MM.1S (cell line): ENCODE measurements around the gene CD58.

ENCODE experiments used
- DNase-seq: peaks from one replicate; pipeline ENCODE4 v3.0.0-alpha.2; 2015
- H2AFZ ChIP-seq: fragments of 300-600 bp; sonication (generic); 2 replicates; pipeline ENCODE4 v1.6.0; 2016; ENCODE audit warnings: antibody characterized with exemption, low read length
- H3F3A ChIP-seq: fragments of 300-600 bp; sonication (generic); 2 replicates; pipeline ENCODE4 v1.6.1; 2016; ENCODE audit warnings: mild to moderate bottlenecking, antibody characterized with exemption, low read length, moderate library complexity, mixed read lengths; ENCODE audit not compliant: insufficient read depth
- H3K27ac ChIP-seq: fragments of 300-600 bp; sonication (generic); 2 replicates; pipeline ENCODE4 v1.5.1; 2016; ENCODE audit warnings: mild to moderate bottlenecking, low read length
- H3K27me3 ChIP-seq: fragments of 300-600 bp; sonication (generic); replicated peaks from 2 replicates; pipeline ENCODE4 v1.6.0; 2016; ENCODE audit warnings: low read length; ENCODE audit not compliant: insufficient read depth
- H3K36me3 ChIP-seq: fragments of 300-600 bp; sonication (generic); replicated peaks from 2 replicates; pipeline ENCODE4 v1.6.1; 2016; ENCODE audit warnings: mild to moderate bottlenecking, low read length, mixed read lengths; ENCODE audit not compliant: insufficient read depth
- H3K4me1 ChIP-seq: fragments of 300-600 bp; sonication (generic); 2 replicates; pipeline ENCODE4 v1.6.1; 2016; ENCODE audit warnings: low read length, mixed read lengths
- H3K4me2 ChIP-seq: fragments of 300-600 bp; sonication (generic); 2 replicates; pipeline ENCODE4 v1.6.0; 2016; ENCODE audit warnings: low read depth, low read length
- H3K4me3 ChIP-seq: fragments of 300-600 bp; sonication (generic); 2 replicates; pipeline ENCODE4 v1.5.1; 2016; ENCODE audit warnings: low read length, mixed read lengths
- H3K79me2 ChIP-seq: fragments of 300-600 bp; sonication (generic); 2 replicates; pipeline ENCODE4 v1.6.1; 2016; ENCODE audit warnings: mixed run types, low read length, mixed read lengths
- H3K9ac ChIP-seq: fragments of 300-600 bp; sonication (generic); 2 replicates; pipeline ENCODE4 v1.6.1; 2016; ENCODE audit warnings: low read length, mixed read lengths
- H3K9me2 ChIP-seq: fragments of 300-600 bp; sonication (generic); replicated peaks from 2 replicates; pipeline ENCODE4 v1.6.1; 2016; ENCODE audit warnings: mild to moderate bottlenecking, low read length, mixed read lengths; ENCODE audit not compliant: insufficient read depth
- H3K9me3 ChIP-seq: fragments of 300-600 bp; sonication (generic); replicated peaks from 2 replicates; pipeline ENCODE4 v1.6.1; 2016; ENCODE audit warnings: mild to moderate bottlenecking, low read length, mixed read lengths; ENCODE audit not compliant: insufficient read depth
- H4K20me1 ChIP-seq: fragments of 300-600 bp; sonication (generic); 2 replicates; pipeline ENCODE4 v1.6.1; 2016; ENCODE audit warnings: mild to moderate bottlenecking, low read length, moderate library complexity, mixed read lengths; ENCODE audit not compliant: insufficient read depth
- CTCF ChIP-seq: fragments of 300-600 bp; sonication (generic); IDR thresholded peaks from 2 replicates; pipeline ENCODE4 v1.5.1; 2016; ENCODE audit warnings: antibody characterized with exemption, low read length, mixed read lengths
- EZH2 ChIP-seq: fragments of 300-600 bp; sonication (generic); optimal IDR thresholded peaks from 2 replicates; pipeline ENCODE3; 2017; ENCODE audit warnings: low read depth, mild to moderate bottlenecking, antibody characterized with exemption, low read length, mixed read lengths
- EZH2phosphoT487 ChIP-seq: fragments of 300-600 bp; sonication (generic); IDR thresholded peaks from 2 replicates; pipeline ENCODE4 v1.6.1; 2018; ENCODE audit warnings: antibody characterized with exemption, low read length

The CD58 gene

DNA sequence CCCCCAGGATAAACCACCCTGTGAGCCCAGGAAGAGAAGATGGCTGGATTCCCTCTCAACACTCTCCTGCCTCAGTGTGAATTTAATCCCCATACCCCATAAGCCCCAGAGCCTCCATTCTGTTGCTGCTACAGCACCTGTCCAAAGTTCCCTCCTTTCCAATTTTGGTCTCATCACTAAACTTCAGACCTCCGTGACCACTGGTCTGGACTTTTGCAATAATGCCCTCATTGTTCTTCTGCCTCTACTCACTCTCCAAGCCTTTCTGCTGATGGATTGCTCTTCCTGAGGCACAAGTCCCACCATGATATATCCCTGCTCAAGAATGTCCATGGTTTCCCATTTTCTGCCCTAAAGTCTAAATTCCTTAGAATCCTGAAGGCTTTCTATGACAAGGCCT, 83.2 kb downstream of the CD58 start:
- H3K9ac ChIP-seq, result no peak overlapping the region
- H2AFZ ChIP-seq, result no peak overlapping the region
- H3K9me2 ChIP-seq, result no peaks in the 10 kb centered on the region
- DNase-seq, result no peak
- H3K4me1 ChIP-seq, result no peaks in the 10 kb centered on the region
- H3K79me2 ChIP-seq, result no peaks in the 10 kb centered on the region
- TF ChIP-seq CTCF, result no peak
- TF ChIP-seq EZH2, result no peak
- TF ChIP-seq EZH2phosphoT487, result no peak
- H3F3A ChIP-seq, result no peaks in the 10 kb centered on the region
- no peak overlapping the region for H3K4me3 ChIP-seq
- no peak overlapping the region for H3K4me2 ChIP-seq
- no peaks in the 10 kb centered on the region for H3K27me3 ChIP-seq
- no peak overlapping the region for H3K27ac ChIP-seq
- H3K9me3 ChIP-seq, result no peaks in the 10 kb centered on the region
- no peaks in the 10 kb centered on the region for H4K20me1 ChIP-seq
- no peaks in the 10 kb centered on the region for H3K36me3 ChIP-seq

GRCh38 chr1:116487031-116487430, 83.8 kb downstream of the CD58 start:
- no peaks in the 10 kb centered on the region for H3K9me2 ChIP-seq
- no peaks in the 10 kb centered on the region for H3F3A ChIP-seq
- no peak overlapping the region for H3K27ac ChIP-seq
- H3K9ac ChIP-seq, result no peak overlapping the region
- H3K36me3 ChIP-seq, result no peaks in the 10 kb centered on the region
- H3K27me3 ChIP-seq, result no peaks in the 10 kb centered on the region
- H3K79me2 ChIP-seq, result no peaks in the 10 kb centered on the region
- H2AFZ ChIP-seq, result no peak overlapping the region
- H3K4me2 ChIP-seq, result no peak overlapping the region
- no peaks in the 10 kb centered on the region for H3K9me3 ChIP-seq
- TF ChIP-seq EZH2 (no peak), EZH2phosphoT487 (no peak), CTCF (no peak)
- H3K4me1 ChIP-seq, result no peaks in the 10 kb centered on the region
- no peak for DNase-seq
- no peak overlapping the region for H3K4me3 ChIP-seq
- no peaks in the 10 kb centered on the region for H4K20me1 ChIP-seq

DNA sequence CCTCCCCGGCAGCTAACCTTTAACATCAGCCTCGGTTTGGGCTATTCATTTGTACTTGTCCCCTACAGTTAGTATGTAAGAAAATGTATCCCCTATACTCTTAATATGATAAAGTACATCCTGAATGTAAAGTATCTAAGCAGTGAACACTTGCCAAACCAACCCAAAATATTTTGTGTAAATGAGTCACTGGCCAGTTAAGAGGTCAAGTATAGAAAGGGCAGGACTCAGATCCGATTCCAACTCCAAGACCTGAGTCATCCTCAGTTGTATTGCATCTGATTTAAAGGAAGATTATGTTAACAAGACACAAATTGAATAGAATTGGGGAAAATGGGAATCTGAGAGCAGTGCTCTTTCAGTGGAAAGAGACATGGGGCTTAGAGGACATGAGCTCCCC, 84.4 kb downstream of the CD58 start:
- Histone ChIP-seq H3K4me2 (no peak overlapping the region), H3K27ac (no peak overlapping the region), H3K36me3 (no peaks in the 10 kb centered on the region), H2AFZ (no peak overlapping the region), H3K9me2 (no peaks in the 10 kb centered on the region), H3K4me3 (no peak overlapping the region), H3K4me1 (no peaks in the 10 kb centered on the region), H3K9me3 (no peaks in the 10 kb centered on the region), H4K20me1 (no peaks in the 10 kb centered on the region), H3F3A (no peaks in the 10 kb centered on the region), H3K9ac (no peak overlapping the region), H3K79me2 (no peaks in the 10 kb centered on the region), H3K27me3 (no peaks in the 10 kb centered on the region)
- TF ChIP-seq EZH2 (no peak), CTCF (no peak), EZH2phosphoT487 (no peak)
- DNase-seq, result no peak

- H3K4me1 ChIP-seq, result no peaks in the 10 kb centered on the region
- no peaks in the 10 kb centered on the region for H3K9me2 ChIP-seq
- H3K27me3 ChIP-seq, result no peaks in the 10 kb centered on the region
- H3K9ac ChIP-seq, result no peak overlapping the region
- no peaks in the 10 kb centered on the region for H3K36me3 ChIP-seq
- DNase-seq, result no peak
- no peaks in the 10 kb centered on the region for H3K79me2 ChIP-seq
- H2AFZ ChIP-seq, result no peak overlapping the region
- no peaks in the 10 kb centered on the region for H3F3A ChIP-seq
- no peaks in the 10 kb centered on the region for H3K9me3 ChIP-seq
- no peak overlapping the region for H3K4me2 ChIP-seq
- TF ChIP-seq CTCF (no peak), EZH2phosphoT487 (no peak), EZH2 (no peak)
- no peak overlapping the region for H3K4me3 ChIP-seq
- H4K20me1 ChIP-seq, result no peaks in the 10 kb centered on the region
- H3K27ac ChIP-seq, result no peak overlapping the region
Measured at GRCh38 chr1:116485976-116486375, 84.8 kb downstream of the CD58 start.
